Activated T-cell treated with anti-CD3 and anti-CD28 coated beads, Interleukin-2, amount 50 U/mL, for 1 hour (primary cell): ENCODE data around the gene LSM3.

ENCODE experiments used
- DNase-seq: peaks from one replicate; pipeline ENCODE4 v3.0.0-alpha.2; 2020

LSM3 gene

GRCh38 chr3:14158370-14158769 lies 20.2 kb upstream of the LSM3 start:
- DNase-seq: no peak

- no peak for DNase-seq
These were observed 19.2 kb upstream of the LSM3 start for GRCh38 chr3:14159426-14159825.

- no peak for DNase-seq
These were observed 17.3 kb upstream of the LSM3 start for GRCh38 chr3:14161282-14161681.

GRCh38 chr3:14162178-14162577 lies 16.4 kb upstream of the LSM3 start:
- DNase-seq: no peak

- DNase-seq: no peak
These were observed 11.6 kb upstream of the LSM3 start for GRCh38 chr3:14166877-14167603.

- DNase-seq: no peak
These were observed 9.2 kb upstream of the LSM3 start for GRCh38 chr3:14169435-14169834.

- no peak for DNase-seq
These were observed 8.7 kb upstream of the LSM3 start for GRCh38 chr3:14169871-14170270.

- DNase-seq: no peak
These were observed 8.0 kb upstream of the LSM3 start for GRCh38 chr3:14170531-14171159.

GRCh38 chr3:14172496-14172895 lies 6.1 kb upstream of the LSM3 start:
- DNase-seq: no peak

- DNase-seq: no peak
These were observed 4.1 kb upstream of the LSM3 start for GRCh38 chr3:14174483-14174882.

GRCh38 chr3:14175383-14176037 lies 3.1 kb upstream of the LSM3 start:
- no peak for DNase-seq

- DNase-seq: no peak
These were observed 904 bp upstream of the LSM3 start for GRCh38 chr3:14177580-14178246.

- DNase-seq: no peak
These were observed 473 bp downstream of the LSM3 start for GRCh38 chr3:14179114-14179465.

- DNase-seq: no peak
These were observed 1.2 kb downstream of the LSM3 start for GRCh38 chr3:14179795-14180194.

GRCh38 chr3:14181253-14181652 lies 2.6 kb downstream of the LSM3 start:
- no peak for DNase-seq

- no peak for DNase-seq
These were observed 4.5 kb downstream of the LSM3 start for GRCh38 chr3:14183015-14183577.

GRCh38 chr3:14186854-14187458 lies 8.3 kb downstream of the LSM3 start:
- no peak for DNase-seq

- no peak for DNase-seq
These were observed 9.6 kb downstream of the LSM3 start for GRCh38 chr3:14188041-14188754.

GRCh38 chr3:14194865-14195264 lies 16.2 kb downstream of the LSM3 start:
- DNase-seq: no peak

GRCh38 chr3:14199641-14200040 lies 21.0 kb downstream of the LSM3 start:
- no peak for DNase-seq

- no peak for DNase-seq
These were observed 21.7 kb downstream of the LSM3 start for GRCh38 chr3:14200276-14200675.

- DNase-seq: no peak
These were observed 22.2 kb downstream of the LSM3 start for GRCh38 chr3:14200841-14201240.
